Amniotic stem cell (primary cell): ENCODE measurements around the gene SCN2A.
"Not testable (repeated sequence)": the region's sequence is repeated elsewhere in the genome, so short reads cannot be mapped to it uniquely, and the experiment has no call there.

ENCODE experiments used
- DNase-seq: peaks from one replicate; lab custom pipeline; 2025; lab: John Stamatoyannopoulos, UW

SCN2A gene

DNA sequence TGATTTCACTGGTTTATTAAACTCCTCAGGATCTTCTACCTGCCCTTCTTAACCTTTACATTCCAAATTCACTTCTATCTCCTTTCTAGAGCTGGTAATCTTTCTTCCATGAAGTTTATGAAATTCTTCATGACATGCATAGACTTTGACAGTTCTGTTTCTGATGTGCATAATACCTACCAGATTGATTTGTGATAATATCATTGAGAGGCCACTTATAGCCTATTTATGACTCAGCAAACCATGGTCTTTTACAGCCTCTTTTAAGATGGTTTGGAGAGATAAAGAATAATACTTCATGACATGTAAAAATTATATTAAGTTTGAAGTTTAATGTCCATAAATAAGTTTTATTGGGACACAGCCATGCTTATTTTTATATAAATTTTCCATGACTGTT lies 14.0 kb downstream of the SCN2A start:
- DNase-seq, result no peak

GRCh38 chr2:165256618-165257017 lies 17.4 kb downstream of the SCN2A start:
- DNase-seq, result no peak

DNA sequence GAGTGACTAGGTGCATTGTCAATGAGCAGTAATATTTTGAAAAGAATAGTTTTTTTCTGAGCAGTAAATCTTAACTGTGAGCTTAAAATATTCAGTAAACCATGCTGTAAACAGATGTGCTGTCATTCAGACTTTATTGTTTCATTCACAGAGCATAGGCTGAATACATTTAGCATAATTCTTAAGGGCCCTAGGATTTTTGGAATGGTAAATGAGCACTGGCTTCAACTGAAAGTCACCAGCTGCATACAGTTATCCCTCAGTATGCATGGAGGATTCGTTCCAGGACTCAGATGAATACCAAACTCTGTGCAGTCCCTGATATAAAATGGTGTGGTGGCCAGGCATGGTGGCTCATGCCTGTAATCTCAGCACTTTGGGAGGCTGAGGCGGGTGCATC lies 21.1 kb downstream of the SCN2A start:
- DNase-seq, result not testable (repeated sequence)

DNA sequence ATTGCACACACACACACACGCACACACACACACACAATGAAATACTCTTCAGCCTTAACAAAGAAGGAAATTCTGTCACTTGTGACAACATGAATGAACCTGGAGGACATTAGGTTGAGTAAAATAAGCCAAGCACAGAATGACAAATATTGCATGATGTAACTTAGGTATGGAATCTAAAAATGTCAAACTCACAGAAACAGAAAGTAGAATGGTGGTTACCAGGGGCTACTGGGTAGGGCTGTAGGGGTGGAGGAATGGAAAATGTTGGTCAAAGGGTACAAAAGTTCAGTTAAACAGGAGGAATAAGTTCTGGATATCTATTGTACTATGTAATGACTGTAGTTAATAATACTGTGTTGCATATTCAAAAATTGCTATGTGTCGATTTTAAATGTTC lies 29.5 kb downstream of the SCN2A start:
- DNase-seq, result no peak

DNA sequence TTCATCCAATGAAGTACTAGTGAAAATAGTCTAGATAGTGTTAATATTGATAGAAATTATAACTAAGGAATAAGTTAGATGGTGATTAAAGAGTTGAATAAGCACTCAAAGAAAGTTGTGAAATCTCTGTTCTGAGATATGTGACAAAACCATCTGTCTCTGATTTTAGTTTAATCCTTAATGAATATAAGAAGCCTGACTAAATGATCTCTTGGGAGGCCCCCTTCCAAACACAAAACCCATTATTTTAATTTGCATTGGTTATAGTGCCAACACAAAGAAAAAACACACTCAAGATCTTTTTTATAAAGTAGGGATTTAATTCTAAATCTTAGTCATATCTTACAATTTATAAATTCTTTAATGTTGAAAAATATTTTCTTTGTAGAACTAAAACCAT lies 34.0 kb downstream of the SCN2A start:
- no peak for DNase-seq

GRCh38 chr2:165274698-165275097 lies 35.5 kb downstream of the SCN2A start:
- no peak for DNase-seq

DNA sequence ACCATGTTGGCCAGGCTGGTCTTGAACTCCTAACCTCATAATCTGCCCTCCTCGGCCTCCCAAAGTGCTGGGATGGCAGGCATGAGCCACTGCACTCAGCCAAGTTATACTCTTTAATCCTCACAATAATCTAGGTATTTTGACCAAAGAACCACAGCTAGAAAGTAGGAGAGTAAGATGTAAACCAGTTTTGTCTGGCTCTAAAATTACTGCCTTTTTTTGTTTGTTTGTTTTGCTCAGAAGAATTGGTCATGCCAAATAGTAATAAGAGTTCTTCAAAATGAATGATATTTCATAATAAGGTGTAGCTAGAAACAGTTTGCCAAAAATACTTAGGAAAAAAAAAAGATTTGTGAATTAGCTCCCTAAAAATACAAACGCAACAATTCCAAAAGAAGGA lies 36.7 kb downstream of the SCN2A start:
- no peak for DNase-seq

- DNase-seq, result no peak
Observed at GRCh38 chr2:165277295-165277694, 38.1 kb downstream of the SCN2A start.

GRCh38 chr2:165277860-165278656 lies 38.8 kb downstream of the SCN2A start:
- no peak for DNase-seq

GRCh38 chr2:165280356-165280755 lies 41.1 kb downstream of the SCN2A start:
- DNase-seq, result no peak

- DNase-seq, result no peak
Observed at GRCh38 chr2:165281387-165281786, 42.2 kb downstream of the SCN2A start.

- no peak for DNase-seq
Observed at GRCh38 chr2:165283342-165283741, 44.1 kb downstream of the SCN2A start.

DNA sequence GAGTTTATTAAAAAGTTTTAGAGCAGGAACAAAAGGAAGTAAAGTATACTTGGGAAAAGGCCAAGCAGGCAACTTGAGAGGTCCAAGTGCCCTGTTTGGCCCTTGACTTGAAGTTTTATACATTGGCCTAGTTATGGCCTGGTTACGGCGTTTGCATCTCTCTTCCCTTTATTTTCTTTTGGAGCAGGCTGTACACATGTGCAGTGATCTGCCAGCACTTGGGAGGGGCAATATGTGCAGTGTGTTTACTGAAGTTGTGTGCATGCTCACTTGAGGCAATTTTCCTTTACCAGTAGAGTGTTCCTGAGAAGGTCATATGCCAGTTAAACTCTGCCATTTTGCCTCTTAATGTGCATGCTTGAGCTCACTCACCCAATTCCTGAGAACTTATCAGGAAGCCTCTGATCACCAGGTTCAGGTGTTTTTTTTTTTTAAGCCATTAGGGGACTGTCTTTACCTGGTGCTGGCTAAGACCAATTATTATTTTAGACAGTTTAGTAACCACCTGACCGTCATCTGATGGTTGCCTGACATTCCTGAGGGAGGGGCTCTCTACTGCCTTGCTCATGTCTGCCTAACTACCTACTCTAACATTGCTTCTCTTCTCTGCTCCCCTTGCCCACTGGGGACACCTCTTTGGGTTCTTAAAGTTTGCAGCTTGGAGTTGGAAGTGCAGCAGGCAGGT lies 48.0 kb downstream of the SCN2A start:
- no peak for DNase-seq

- DNase-seq, result no peak
Observed at GRCh38 chr2:165289069-165289468, 49.9 kb downstream of the SCN2A start.

DNA sequence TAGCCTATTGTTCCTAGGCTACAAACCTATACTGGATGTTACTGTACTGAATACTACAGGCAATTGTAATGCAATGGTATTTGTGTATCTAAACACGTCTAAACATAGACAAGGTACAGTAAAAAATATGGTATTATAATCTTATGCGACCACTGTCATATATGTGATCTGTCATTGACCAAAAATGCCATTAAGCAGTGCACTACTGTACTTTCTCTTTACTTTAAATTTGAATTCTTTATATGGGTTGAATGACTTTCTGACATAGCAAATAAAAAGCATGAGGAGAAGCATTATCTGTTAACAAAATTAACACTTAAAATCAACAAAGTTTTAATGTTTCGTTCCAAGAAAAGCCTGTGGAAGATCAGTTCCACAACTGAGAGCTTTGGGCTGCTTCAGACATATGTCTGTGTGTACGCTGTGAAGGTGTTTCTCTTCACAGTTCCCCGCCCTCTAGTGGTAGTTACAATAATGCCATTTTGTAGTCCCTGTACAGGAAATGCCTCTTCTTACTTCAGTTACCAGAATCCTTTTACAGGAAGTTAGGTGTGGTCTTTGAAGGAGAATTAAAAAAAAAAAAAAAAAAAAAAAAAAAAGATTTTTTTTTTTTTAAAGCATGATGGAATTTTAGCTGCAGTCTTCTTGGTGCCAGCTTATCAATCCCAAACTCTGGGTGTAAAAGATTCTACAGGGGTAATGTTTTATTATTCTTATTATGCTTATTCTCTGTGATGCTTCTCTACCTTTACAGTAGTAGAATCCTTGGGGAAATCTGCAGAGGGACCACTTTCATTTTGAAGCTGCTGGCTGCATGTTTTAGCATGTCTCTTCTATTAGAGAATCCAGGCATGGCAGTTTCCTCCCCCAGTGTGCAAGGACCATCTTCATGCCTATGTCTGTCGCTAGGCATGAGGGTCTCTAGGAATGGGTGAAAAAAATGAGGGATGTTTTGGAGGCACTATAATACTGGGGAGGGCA lies 54.5 kb downstream of the SCN2A start:
- DNase-seq, result peak; percentile 89

DNA sequence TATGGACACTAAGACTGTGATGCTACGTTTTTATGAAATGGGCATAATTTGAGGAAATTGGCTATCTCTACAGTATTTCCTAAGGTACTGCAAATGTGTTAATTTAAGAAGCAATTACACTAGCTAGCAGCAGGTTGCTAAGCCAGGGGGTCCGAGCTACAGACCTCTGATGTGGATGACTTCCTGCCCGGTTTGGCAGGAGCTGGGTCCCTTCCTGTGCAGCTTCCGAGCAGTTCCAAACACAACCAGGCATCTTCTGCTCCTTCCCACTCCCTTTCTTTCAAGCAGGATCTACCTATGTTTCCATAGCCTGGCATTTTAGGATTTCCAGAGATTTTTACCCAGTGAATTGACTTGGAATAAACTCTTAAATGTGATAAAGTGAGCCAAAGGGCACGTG lies 55.7 kb downstream of the SCN2A start:
- DNase-seq, result no peak

DNA sequence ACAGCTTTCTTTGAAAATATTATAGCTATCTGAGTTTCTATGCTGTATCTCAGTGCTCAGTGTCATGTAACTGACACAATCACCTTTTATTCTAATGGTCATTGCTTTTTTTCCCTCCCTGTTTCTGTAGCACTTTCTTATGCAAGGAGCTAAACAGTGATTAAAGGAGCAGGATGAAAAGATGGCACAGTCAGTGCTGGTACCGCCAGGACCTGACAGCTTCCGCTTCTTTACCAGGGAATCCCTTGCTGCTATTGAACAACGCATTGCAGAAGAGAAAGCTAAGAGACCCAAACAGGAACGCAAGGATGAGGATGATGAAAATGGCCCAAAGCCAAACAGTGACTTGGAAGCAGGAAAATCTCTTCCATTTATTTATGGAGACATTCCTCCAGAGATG lies 56.4 kb downstream of the SCN2A start:
- no peak for DNase-seq

DNA sequence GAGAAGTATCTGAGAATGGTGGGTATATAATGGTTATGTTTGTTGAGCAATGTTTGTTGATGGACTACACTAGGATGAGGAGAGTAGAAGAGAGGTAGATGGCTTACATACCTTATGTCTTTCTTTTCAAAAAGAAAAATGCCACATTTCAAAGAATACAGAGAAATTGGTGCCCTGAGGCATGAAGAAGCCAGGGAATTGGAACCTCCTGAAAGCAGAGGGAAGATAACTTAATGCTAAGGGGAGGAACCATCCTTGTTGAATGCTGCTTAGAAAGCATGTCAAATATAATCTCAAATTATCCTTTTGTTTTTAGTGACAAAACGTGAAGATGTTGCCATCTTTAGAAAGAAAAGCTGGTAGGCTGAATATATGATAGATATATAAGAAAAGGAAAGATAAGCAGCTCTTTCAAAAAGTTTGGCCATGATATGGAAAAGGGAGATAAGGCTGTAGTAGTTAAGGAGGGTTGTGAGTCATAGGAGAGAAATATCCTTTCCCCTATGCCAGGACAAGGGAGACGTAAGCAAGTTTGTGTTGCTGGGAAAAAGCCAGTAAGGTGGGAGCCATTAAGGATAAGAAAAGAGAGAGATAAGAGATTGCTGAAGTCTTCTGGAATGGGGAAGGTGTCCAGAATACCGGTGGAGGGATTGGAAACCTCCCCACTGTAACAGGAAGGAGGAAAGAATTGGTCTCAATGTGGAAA lies 66.3 kb downstream of the SCN2A start:
- DNase-seq, result no peak

- no peak for DNase-seq
Observed at GRCh38 chr2:165307317-165307716, 68.1 kb downstream of the SCN2A start.

GRCh38 chr2:165311949-165312348 lies 72.7 kb downstream of the SCN2A start:
- no peak for DNase-seq

- DNase-seq, result no peak
Observed at GRCh38 chr2:165312999-165313398, 73.8 kb downstream of the SCN2A start.

- no peak for DNase-seq
Observed at GRCh38 chr2:165313509-165313908, 74.3 kb downstream of the SCN2A start.
